Stomach (tissue), 9 donors: Measurements from ENCODE around the gene PARD6A. TPM values are rescaled to one million over a fixed set of nuclear protein-coding genes. Genes with fewer than 3 reads are reported as not detected.
A peak's percentile ranks its signal among the peaks of the same experiment; 100 is the strongest.

Experiments
- DNase-seq, 2 donors: peaks; one replicate each; pipeline versions ENCODE4 v3.0.0 to v3.0.0-alpha.2; 2013 to 2019
- H3K27ac ChIP-seq, 5 donors: fragments of 200-600 bp in 4 of 5; sonication (generic) in 4 of 5; one replicate each; pipeline ENCODE4 v1.5.1; 2013 to 2019; ENCODE audit warnings: mild to moderate bottlenecking in 1 of 5, moderate library complexity in 1 of 5
- H3K27me3 ChIP-seq, 3 donors: fragments of 200-600 bp; sonication (generic); one replicate each; pipeline ENCODE4 v1.5.1; 2017 to 2019; ENCODE audit warnings: mixed run types in 1 of 3
- H3K36me3 ChIP-seq, 4 donors: fragments of 200-600 bp; sonication (generic); 1 replicate in 3 of 4; 2 replicates in 1 of 4; pipeline ENCODE4 v1.5.1; 2016 to 2019
- H3K4me1 ChIP-seq, 4 donors: fragments of 200-600 bp; sonication (generic); one replicate each; pipeline ENCODE4 v1.5.1; 2016 to 2019
- H3K4me3 ChIP-seq, 4 donors: fragments of 200-600 bp; sonication (generic) in 3 of 4; one replicate each; pipeline ENCODE4 v1.5.1; 2016 to 2019; ENCODE audit warnings: mild to moderate bottlenecking in 1 of 4
- H3K9me3 ChIP-seq, 4 donors: fragments of 200-600 bp; sonication (generic); one replicate each; pipeline ENCODE4 v1.5.1; 2016 to 2019
- CTCF ChIP-seq, 7 experiments: fragments of 450-650 bp in 4 of 7; fragments of 200-600 bp in 3 of 7; sonication (generic) in 3 of 7; IDR thresholded peaks; one replicate each; pipeline ENCODE4 v1.5.1; 2016 to 2019; ENCODE audit warnings: antibody characterized with exemption in 7 of 7, control low read depth in 2 of 7, mild to moderate bottlenecking in 1 of 7
- EP300 ChIP-seq: sonication (generic); formaldehyde crosslinking; IDR thresholded peaks from one replicate; pipeline ENCODE4 v1.6.1; 2017; ENCODE audit warnings: antibody characterized with exemption
- POLR2A ChIP-seq, 4 donors: fragments of 450-650 bp; IDR thresholded peaks; one replicate each; pipeline ENCODE4 v1.6.1; 2016; ENCODE audit warnings: antibody characterized with exemption in 4 of 4, control low read depth in 2 of 4, mild to moderate bottlenecking in 1 of 4, moderate library complexity in 1 of 4
- POLR2AphosphoS5 ChIP-seq, 3 donors: sonication (generic); formaldehyde crosslinking; IDR thresholded peaks; one replicate each; pipeline ENCODE4 v1.6.1; 2016; ENCODE audit warnings: antibody characterized with exemption in 3 of 3
- WGBS, 5 donors: extraction: QIAGEN DNeasy Blood & Tissue Kit in 3 of 5; methylation state at CpG; one replicate each; pipeline versions ENCODE4 v1.1.5 to v1.1.7; 2013 to 2018; 5-methylcytosine and 5-hydroxymethylcytosine counted together
- intact Hi-C: fragments of 100-400 bp; cut with DNase I; formaldehyde crosslinking; loops from one replicate; pipeline ENCODE4 v1.15.1; 2023; ENCODE audit warnings: low total_unique reads
- polyA plus RNA-seq, 3 donors: library from polyadenylated mRNA; stranded (reverse); fragments of 200-250 nt; gene quantifications; one replicate each; pipeline ENCODE4 v1.2.3, GENCODE V29; 2013
- total RNA-seq, 5 donors: library from RNA; depleted of rRNA; stranded (reverse); fragments of >200 nt; gene quantifications; one replicate each; pipeline versions ENCODE4 v1.1.0 to v1.2.3, GENCODE V29; 2014 to 2016
- donor health status: healthy with polysubstance abuse.
- donor health status: Bipolar disorder and iron deficiency.
- donor health status: healthy.

PARD6A gene
- total and polyA plus RNA-seq, 8 donors = 1.1 to 56.7 (median 7.1) TPM

GRCh38 chr16:67632415-67633172 lies 28.2 kb upstream of the PARD6A start:
- Histone ChIP-seq H3K27ac (no peak overlapping the region), H3K4me3 (no peak overlapping the region), H3K36me3 (peaks cover 60 to 100% (median 99%) of the 10 kb centered on the region in 4 donors), H3K4me1 (no peaks in the 10 kb centered on the region), H3K27me3 (no peaks in the 10 kb centered on the region), H3K9me3 (no peaks in the 10 kb centered on the region)
- intact Hi-C loops = no loop called here
- DNase-seq = no peak
- TF ChIP-seq POLR2AphosphoS5 (IDR thresholded peaks at IDR 0.05) (no peak), CTCF (IDR thresholded peaks at IDR 0.05) (no peak), POLR2A (IDR thresholded peaks at IDR 0.05) (no peak), EP300 (no peak)
- WGBS, 5 donors = 49 to 59% (median 54%) methylated on average over 7 of the region's 7 CpGs

- Histone ChIP-seq H3K4me3 (no peak overlapping the region), H3K4me1 (peaks cover 0 to 7% (median 5%) of the 10 kb centered on the region in 4 donors), H3K27ac (no peak overlapping the region), H3K36me3 (peaks cover 35 to 86% (median 85%) of the 10 kb centered on the region in 4 donors), H3K9me3 (no peaks in the 10 kb centered on the region), H3K27me3 (no peaks in the 10 kb centered on the region)
- TF ChIP-seq POLR2A (IDR thresholded peaks at IDR 0.05) = no peak
- no peak for TF ChIP-seq POLR2AphosphoS5 (IDR thresholded peaks at IDR 0.05)
- no peak for TF ChIP-seq CTCF (IDR thresholded peaks at IDR 0.05)
- no peak for TF ChIP-seq EP300
- intact Hi-C loops = no loop called here
- WGBS, 5 donors = 94 to 96% (median 94%) methylated on average over 8 of the region's 8 CpGs
- no peak for DNase-seq
Measured at GRCh38 chr16:67636713-67637112, 24.0 kb upstream of the PARD6A start.

GRCh38 chr16:67637625-67638024 lies 23.1 kb upstream of the PARD6A start:
- TF ChIP-seq POLR2AphosphoS5 (IDR thresholded peaks at IDR 0.05) (no peak), EP300 (no peak), POLR2A (IDR thresholded peaks at IDR 0.05) (no peak), CTCF (IDR thresholded peaks at IDR 0.05) (no peak)
- Histone ChIP-seq H3K9me3 (no peaks in the 10 kb centered on the region), H3K36me3 (peaks cover 31 to 77% (median 76%) of the 10 kb centered on the region in 4 donors), H3K27me3 (no peaks in the 10 kb centered on the region), H3K27ac (no peak overlapping the region), H3K4me1 (peaks cover 0 to 16% (median 13%) of the 10 kb centered on the region in 4 donors), H3K4me3 (no peak overlapping the region)
- WGBS, 5 donors = 88 to 94% (median 93%) methylated on average over 12 of the region's 12 CpGs
- DNase-seq = no peak
- intact Hi-C loops = no loop called here

GRCh38 chr16:67641779-67642708 lies 18.7 kb upstream of the PARD6A start:
- TF ChIP-seq POLR2A (IDR thresholded peaks at IDR 0.05) (no peak), EP300 (no peak), CTCF (IDR thresholded peaks at IDR 0.05) (no peak), POLR2AphosphoS5 (IDR thresholded peaks at IDR 0.05) (peak in 1 of 3 donors; percentile 31)
- 31 to 41% (median 34%) methylated on average over 10 of the region's 10 CpGs for WGBS, 5 donors
- DNase-seq = peak; percentile 59 to 75
- Histone ChIP-seq H3K9me3 (no peaks in the 10 kb centered on the region), H3K27me3 (peaks cover 3 to 33% (median 25%) of the 10 kb centered on the region in 3 donors), H3K36me3 (peaks cover 11 to 34% (median 32%) of the 10 kb centered on the region in 4 donors), H3K4me3 (no peak overlapping the region), H3K27ac (peak overlapping the region in 4 of 5 donors; percentile 5 to 41 (median 24)), H3K4me1 (peaks cover 8 to 39% (median 26%) of the 10 kb centered on the region in 4 donors)
- intact Hi-C loops = loop anchor here (5.0 kb wide), 2 partner anchors 95 to 125 kb away; no protein-coding TSS in a partner anchor
